H1 (cell line): ENCODE measurements around the gene STAT3. TPM values are rescaled to one million over a fixed set of nuclear protein-coding genes. Genes with fewer than 3 reads are reported as not detected.

Source experiments
- BACH1 ChIP-seq: IDR thresholded peaks from 2 replicates; pipeline ENCODE4 v1.6.1; 2012; ENCODE audit warnings: low read length, improper control_type of control experiment
- CBX5 ChIP-seq: fragments of 300-800, 300-1000 bp; sonication (generic); IDR thresholded peaks from 2 replicates; pipeline ENCODE4 v1.7.1; 2016; ENCODE audit warnings: antibody characterized with exemption, low read length, low read depth
- CBX8 ChIP-seq: fragments of 300-800, 300-1000 bp; sonication (generic); IDR thresholded peaks from 2 replicates; pipeline ENCODE4 v1.7.1; 2016; ENCODE audit warnings: low read depth, low read length, borderline replicate concordance
- CHD1 ChIP-seq: IDR thresholded peaks from 2 replicates; pipeline ENCODE4 v1.6.1; 2012; ENCODE audit warnings: low read depth, low read length, improper control_type of control experiment
- CREB1 ChIP-seq: IDR thresholded peaks from 2 replicates; pipeline ENCODE4 v1.6.1; 2012; ENCODE audit warnings: inconsistent platforms
- CTBP2 ChIP-seq: IDR thresholded peaks from 2 replicates; pipeline ENCODE4 v1.7.0; 2011; ENCODE audit warnings: borderline replicate concordance, mild to moderate bottlenecking, moderate library complexity, mixed read lengths, low read length; ENCODE audit not compliant: insufficient read depth, insufficient read length
- E2F6 ChIP-seq: IDR thresholded peaks from 2 replicates; pipeline ENCODE4 v1.6.1; 2012; ENCODE audit warnings: inconsistent platforms
- FOSL1 ChIP-seq: IDR thresholded peaks from 2 replicates; pipeline ENCODE4 v1.6.1; 2011; ENCODE audit warnings: mild to moderate bottlenecking, low read depth, low read length, moderate library complexity; ENCODE audit not compliant: insufficient read depth
- GTF2F1 ChIP-seq: IDR thresholded peaks from 2 replicates; pipeline ENCODE4 v1.6.1; 2012; ENCODE audit warnings: low read depth, low read length, improper control_type of control experiment, borderline replicate concordance
- HDAC6 ChIP-seq: IDR thresholded peaks from one replicate; pipeline ENCODE4 v1.7.1; 2012; ENCODE audit warnings: low read depth, mild to moderate bottlenecking, inconsistent platforms, low read length, moderate library complexity
- JUN ChIP-seq: IDR thresholded peaks from 2 replicates; pipeline ENCODE4 v1.6.1; 2011; ENCODE audit warnings: low read depth, mild to moderate bottlenecking, improper control_type of control experiment, low read length
- KDM4A ChIP-seq: IDR thresholded peaks from one replicate; pipeline ENCODE4 v1.7.1; 2012; ENCODE audit warnings: low read depth, mild to moderate bottlenecking, moderate library complexity, low read length, inconsistent platforms; ENCODE audit not compliant: severe bottlenecking
- MAFK ChIP-seq: IDR thresholded peaks from 2 replicates; pipeline ENCODE4 v1.6.1; 2012; ENCODE audit warnings: low read depth, mild to moderate bottlenecking, improper control_type of control experiment, low read length
- NANOG ChIP-seq: IDR thresholded peaks from 2 replicates; pipeline ENCODE4 v1.6.1; 2011; ENCODE audit warnings: low read length, low read depth, mild to moderate bottlenecking, inconsistent platforms; ENCODE audit not compliant: insufficient read depth, poor library complexity, severe bottlenecking
- POLR2A ChIP-seq, 2 experiments: IDR thresholded peaks; 1 replicate in 1 of 2; 2 replicates in 1 of 2; pipeline ENCODE4 v1.6.1; 2011; ENCODE audit warnings: low read depth in 2 of 2, low read length in 2 of 2, mild to moderate bottlenecking in 2 of 2; ENCODE audit errors: control extremely low read depth in 1 of 2
- RAD21 ChIP-seq, 2 experiments: IDR thresholded peaks in 1 of 2; conservative IDR thresholded peaks in 1 of 2; 2 replicates each; pipeline ENCODE4 v1.6.1; 2011; ENCODE audit warnings: low read depth in 2 of 2, low read length in 2 of 2, improper control_type of control experiment in 1 of 2, inconsistent platforms in 1 of 2, mild to moderate bottlenecking in 1 of 2, moderate library complexity in 1 of 2
- SIRT6 ChIP-seq: IDR thresholded peaks from one replicate; pipeline ENCODE4 v1.7.1; 2012; ENCODE audit warnings: low read length, inconsistent platforms
- SIX5 ChIP-seq: IDR thresholded peaks from 2 replicates; pipeline ENCODE4 v1.6.1; 2011; ENCODE audit warnings: mild to moderate bottlenecking, low read depth, low read length
- SP1 ChIP-seq: IDR thresholded peaks from 2 replicates; pipeline ENCODE4 v1.6.1; 2011; ENCODE audit warnings: low read depth, low read length
- SP4 ChIP-seq: IDR thresholded peaks from 2 replicates; pipeline ENCODE4 v1.6.1; 2012; ENCODE audit warnings: low read length, inconsistent platforms
- TAF1 ChIP-seq: IDR thresholded peaks from 2 replicates; pipeline ENCODE4 v1.6.1; 2011; ENCODE audit warnings: mild to moderate bottlenecking, low read depth, low read length
- TAF7 ChIP-seq: optimal IDR thresholded peaks from 2 replicates; pipeline ENCODE3; 2011; ENCODE audit warnings: low read depth, mild to moderate bottlenecking, inconsistent platforms, low read length, moderate library complexity, borderline replicate concordance
- TEAD4 ChIP-seq: IDR thresholded peaks from 2 replicates; pipeline ENCODE4 v1.6.1; 2012; ENCODE audit warnings: low read depth, low read length, inconsistent platforms, mixed read lengths
- YY1 ChIP-seq: IDR thresholded peaks from 2 replicates; pipeline ENCODE4 v1.6.1; 2011; ENCODE audit warnings: low read depth, mild to moderate bottlenecking, low read length
- polyA plus RNA-seq, 7 experiments: library from polyadenylated mRNA; depleted of rRNA in 3 of 7; stranded (reverse) in 5 of 7; unstranded in 2 of 7; fragments of >200 nt in 5 of 7; fragments of 200-250 nt in 2 of 7; gene quantifications; 1 replicate in 5 of 7; 2 replicates in 1 of 7; 4 replicates in 1 of 7; pipeline versions ENCODE4 v1.2.1 to v1.2.3, GENCODE V29; 2011 to 2013; ENCODE audit warnings: missing spikeins in 2 of 7, mixed read lengths in 2 of 7
- total RNA-seq: library from RNA; stranded (reverse); fragmentation: NEBNext Ultra II Directional; extraction: Animal tissue kit (Norgen Biotek cat#: 25700); gene quantifications from 2 replicates; pipeline ENCODE4 v1.2.1, GENCODE V29; 2021

STAT3 gene
- total and polyA plus RNA-seq, 2 of the 8 experiments (the other 6 are each of a cell fraction or from before 2014, with no cell fraction given) = 38.4 to 94.1 TPM

GRCh38 chr17:42422958-42423712 is 34.9 kb upstream of the STAT3 start, which contains the start of gene CAVIN1 (continued):
- TF ChIP-seq FOSL1 (no peak), TAF7 (peak; percentile 84), GTF2F1 (peak; percentile 65; the same call in 1 of the 2 replicates), CHD1 (no peak), SP4 (peak; percentile 46; the same call in 1 of the 2 replicates), SIRT6 (no peak), SIX5 (no peak), CTBP2 (peak; percentile 83), JUN (no peak), KDM4A (peak; percentile 74), E2F6 (no peak), YY1 (no peak), POLR2A (IDR thresholded peaks at IDR 0.05; ENCODE audit: control extremely low read depth in 1 of 2, low read depth in 2 of 2, low read length in 2 of 2) (peak; percentile 33 to 93), BACH1 (no peak), CREB1 (peak; percentile 8; the same call in 1 of the 2 replicates), TEAD4 (peak; percentile 95), NANOG (no peak), HDAC6 (no peak), SP1 (peak; percentile 86), CBX5 (no peak), TAF1 (peak; percentile 98), RAD21 (IDR thresholded peaks at IDR 0.05 in 1 of 2, conservative IDR thresholded peaks at IDR 0.05 in 1 of 2; ENCODE audit: low read depth in 2 of 2, low read length in 2 of 2) (no peak), MAFK (no peak), CBX8 (no peak)
